HEK293 (cell line): ENCODE measurements around the gene TNC.

Experiments used
- BCL11A ChIP-seq: fragments of 450-650 bp; formaldehyde crosslinking; IDR thresholded peaks from 2 replicates; pipeline ENCODE4 v1.5.1; 2016; ENCODE audit warnings: low read depth, missing biosample characterization, missing genetic modification characterization
- CTCF ChIP-seq: fragments of 450-650 bp; formaldehyde crosslinking; IDR thresholded peaks from 2 replicates; pipeline ENCODE4 v1.5.1; 2016; ENCODE audit warnings: missing biosample characterization, missing genetic modification characterization
- HOXA7 ChIP-seq: sonication (generic); formaldehyde crosslinking; IDR thresholded peaks from 2 replicates; pipeline ENCODE4 v1.8.1; 2022; ENCODE audit warnings: missing genetic modification reagents, borderline replicate concordance
- REST ChIP-seq: fragments of 450-650 bp; formaldehyde crosslinking; IDR thresholded peaks from 2 replicates; pipeline ENCODE4 v1.5.1; 2016; ENCODE audit warnings: missing biosample characterization, missing genetic modification characterization
- TCF7L2 ChIP-seq: IDR thresholded peaks from 2 replicates; pipeline ENCODE4 v1.6.1; 2011; ENCODE audit warnings: low read depth, mild to moderate bottlenecking, inconsistent platforms, low read length, moderate library complexity, borderline replicate concordance
- ZNF10 ChIP-seq: fragments of 450-650 bp; formaldehyde crosslinking; IDR thresholded peaks from 2 replicates; pipeline ENCODE4 v1.5.1; 2017; ENCODE audit warnings: missing biosample characterization, missing genetic modification characterization
- ZNF239 ChIP-seq: fragments of 450-650 bp; formaldehyde crosslinking; IDR thresholded peaks from 2 replicates; pipeline ENCODE4 v1.5.1; 2016; ENCODE audit warnings: missing biosample characterization, missing genetic modification characterization
- ZNF677 ChIP-seq: fragments of 450-650 bp; IDR thresholded peaks from 2 replicates; pipeline ENCODE4 v1.5.0; 2018; ENCODE audit warnings: missing biosample characterization, mild to moderate bottlenecking, missing genetic modification characterization, moderate library complexity
- ZSCAN18 ChIP-seq: fragments of 450-650 bp; formaldehyde crosslinking; IDR thresholded peaks from 2 replicates; pipeline ENCODE4 v1.5.1; 2016; ENCODE audit warnings: missing biosample characterization, missing genetic modification characterization

DNA sequence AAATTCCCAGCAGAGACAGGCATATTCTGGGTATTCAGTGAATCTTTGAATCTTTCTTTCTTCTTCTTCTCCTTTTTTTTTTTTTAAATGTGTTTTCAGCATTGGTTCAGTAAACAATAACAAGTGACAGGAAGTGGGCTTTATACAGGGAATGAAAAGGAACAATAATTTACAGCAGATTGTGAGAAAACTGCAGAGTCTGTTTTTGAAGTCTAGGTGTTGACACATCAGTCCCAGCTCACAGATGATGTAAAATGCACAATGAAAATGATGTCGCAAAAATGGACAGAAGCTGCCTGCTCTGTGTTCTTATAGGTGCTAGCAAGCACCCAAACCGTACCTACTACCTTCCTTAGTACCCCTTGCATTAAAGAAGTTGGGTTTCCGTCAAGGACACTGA, 38.8 kb downstream of the TNC start:
- TF ChIP-seq HOXA7 (CRISPR knock-in tag) (no peak), ZSCAN18 (tag by site-specific recombination) (no peak), CTCF (tag by site-specific recombination) (no peak), ZNF10 (tag by site-specific recombination) (no peak), TCF7L2 (no peak), ZNF677 (tag by site-specific recombination) (no peak), ZNF239 (tag by site-specific recombination) (no peak), BCL11A (no peak), REST (tag by site-specific recombination) (no peak)
